SK-N-SH treated with all-trans-retinoic acid at 6 μM for 48 hours (cell line): ENCODE measurements around the gene ADRA1B.

Source experiments
- ATAC-seq: fragments of 200-7000 bp; cut with Tn5 transposase; 3 replicates; pipeline ENCODE4 v1.9.1; 2020; ENCODE audit warnings: mild to moderate bottlenecking, moderate library complexity
- ARNTL ChIP-seq: fragments of 450-650 bp; formaldehyde crosslinking; IDR thresholded peaks from 2 replicates; pipeline ENCODE4 v1.5.0; 2020; ENCODE audit warnings: low read depth, mild to moderate bottlenecking, moderate library complexity, borderline replicate concordance
- BACH2 ChIP-seq: fragments of 250-450 bp; sonication (Bioruptor Pico); IDR thresholded peaks from 2 replicates; pipeline ENCODE4 v1.9.0; 2021; ENCODE audit warnings: mild to moderate bottlenecking, borderline replicate concordance
- CREB5 ChIP-seq: fragments of 250-450 bp; sonication (Bioruptor Pico); IDR thresholded peaks from 2 replicates; pipeline ENCODE4 v1.5.1; 2020; ENCODE audit warnings: low read depth, mild to moderate bottlenecking, moderate library complexity
- ESRRG ChIP-seq: fragments of 250-450 bp; sonication (Bioruptor Pico); IDR thresholded peaks from 2 replicates; pipeline ENCODE4 v1.6.1; 2021; ENCODE audit warnings: mild to moderate bottlenecking
- OSR1 ChIP-seq: fragments of 250-450 bp; sonication (Bioruptor Pico); IDR thresholded peaks from 2 replicates; pipeline ENCODE4 v1.8.0; 2022; ENCODE audit warnings: moderate library complexity, mild to moderate bottlenecking, inconsistent platforms
- PATZ1 ChIP-seq: fragments of 250-450 bp; sonication (Bioruptor Pico); IDR thresholded peaks from 2 replicates; pipeline ENCODE4 v1.8.0; 2020; ENCODE audit warnings: mild to moderate bottlenecking, moderate library complexity, borderline replicate concordance
- POU6F1 ChIP-seq: fragments of 250-450 bp; sonication (Bioruptor Pico); IDR thresholded peaks from 2 replicates; pipeline ENCODE4 v1.8.0; 2021; ENCODE audit warnings: low read depth, mild to moderate bottlenecking, moderate library complexity, borderline replicate concordance
- PPARA ChIP-seq: fragments of 250-450 bp; sonication (Bioruptor Pico); IDR thresholded peaks from 2 replicates; pipeline ENCODE4 v1.5.0; 2020; ENCODE audit warnings: mild to moderate bottlenecking, borderline replicate concordance
- RARB ChIP-seq: fragments of 250-450 bp; sonication (Bioruptor Pico); IDR thresholded peaks from 2 replicates; pipeline ENCODE4 v1.8.0; 2021; ENCODE audit warnings: mild to moderate bottlenecking, moderate library complexity
- SNAI2 ChIP-seq: fragments of 250-450 bp; sonication (Bioruptor Pico); IDR thresholded peaks from 2 replicates; pipeline ENCODE4 v1.5.0; 2020; ENCODE audit warnings: mild to moderate bottlenecking, moderate library complexity
- TCF4 ChIP-seq: fragments of 250-450 bp; sonication (Bioruptor Pico); IDR thresholded peaks from 2 replicates; pipeline ENCODE4 v1.8.0; 2021; ENCODE audit warnings: mild to moderate bottlenecking, moderate library complexity, borderline replicate concordance
- TOX ChIP-seq: fragments of 250-450 bp; sonication (Bioruptor Pico); IDR thresholded peaks from 2 replicates; pipeline ENCODE4 v1.8.0; 2021; ENCODE audit warnings: mild to moderate bottlenecking, moderate library complexity, borderline replicate concordance
- TSHZ2 ChIP-seq: fragments of 250-450 bp; sonication (Bioruptor Pico); IDR thresholded peaks from 2 replicates; pipeline ENCODE4 v1.5.0; 2020; ENCODE audit warnings: mild to moderate bottlenecking, moderate library complexity
- ZC3H10 ChIP-seq: fragments of 250-450 bp; sonication (Bioruptor Pico); IDR thresholded peaks from 2 replicates; pipeline ENCODE4 v1.5.1; 2021; ENCODE audit warnings: mild to moderate bottlenecking, moderate library complexity
- ZFP3 ChIP-seq: fragments of 250-450 bp; sonication (Bioruptor Pico); IDR thresholded peaks from 2 replicates; pipeline ENCODE4 v1.5.0; 2020; ENCODE audit warnings: mild to moderate bottlenecking, moderate library complexity
- ZFP30 ChIP-seq: fragments of 450-650 bp; formaldehyde crosslinking; IDR thresholded peaks from 2 replicates; pipeline ENCODE4 v1.5.0; 2022; ENCODE audit warnings: mild to moderate bottlenecking, moderate library complexity
- ZNF565 ChIP-seq: fragments of 450-650 bp; formaldehyde crosslinking; conservative IDR thresholded peaks from 2 replicates; pipeline ENCODE4 v1.5.0; 2020; ENCODE audit warnings: low read depth, mild to moderate bottlenecking, moderate library complexity
- ZNF70 ChIP-seq: fragments of 450-650 bp; formaldehyde crosslinking; IDR thresholded peaks from 2 replicates; pipeline ENCODE4 v1.5.0; 2020; ENCODE audit warnings: mild to moderate bottlenecking, moderate library complexity
- ZNF8 ChIP-seq: fragments of 450-650 bp; formaldehyde crosslinking; IDR thresholded peaks from 2 replicates; pipeline ENCODE4 v1.5.0; 2020; ENCODE audit warnings: mild to moderate bottlenecking, moderate library complexity

The ADRA1B gene

GRCh38 chr5:159887050-159887449, 29.2 kb upstream of the ADRA1B start:
- ATAC-seq: no peak
- TF ChIP-seq BACH2 (CRISPR knock-in tag) (no peak), TSHZ2 (CRISPR knock-in tag) (no peak), ZNF70 (CRISPR knock-in tag) (no peak), PATZ1 (CRISPR knock-in tag) (no peak), ZNF565 (CRISPR knock-in tag) (no peak), ZFP30 (CRISPR knock-in tag) (no peak), TOX (no peak), TCF4 (CRISPR knock-in tag) (no peak), ARNTL (CRISPR knock-in tag) (no peak), PPARA (CRISPR knock-in tag) (no peak), OSR1 (CRISPR knock-in tag) (no peak), ESRRG (CRISPR knock-in tag) (no peak), RARB (CRISPR knock-in tag) (no peak), SNAI2 (CRISPR knock-in tag) (no peak), ZNF8 (CRISPR knock-in tag) (no peak)

GRCh38 chr5:159888860-159889259, 27.4 kb upstream of the ADRA1B start:
- ATAC-seq: no peak
- TF ChIP-seq ZFP30 (CRISPR knock-in tag) (no peak), ZFP3 (CRISPR knock-in tag) (no peak), TCF4 (CRISPR knock-in tag) (no peak), POU6F1 (CRISPR knock-in tag) (no peak), ZC3H10 (CRISPR knock-in tag) (no peak), ZNF8 (CRISPR knock-in tag) (no peak), TSHZ2 (CRISPR knock-in tag) (no peak), PPARA (CRISPR knock-in tag) (no peak), ESRRG (CRISPR knock-in tag) (no peak), ZNF565 (CRISPR knock-in tag) (no peak), BACH2 (CRISPR knock-in tag) (no peak), ARNTL (CRISPR knock-in tag) (no peak), PATZ1 (CRISPR knock-in tag) (no peak)

GRCh38 chr5:159890141-159890540, 26.1 kb upstream of the ADRA1B start:
- ATAC-seq: no peak
- TF ChIP-seq TCF4 (CRISPR knock-in tag) (no peak), PPARA (CRISPR knock-in tag) (no peak), ZFP30 (CRISPR knock-in tag) (no peak), PATZ1 (CRISPR knock-in tag) (no peak), POU6F1 (CRISPR knock-in tag) (no peak), CREB5 (no peak), ZNF565 (CRISPR knock-in tag) (no peak), OSR1 (CRISPR knock-in tag) (no peak)
